Measurements from ENCODE around the gene HS6ST2.
A peak's percentile ranks its signal among the peaks of the same experiment; 100 is the strongest.

Gene HS6ST2

GRCh38 chrX:132730266-132730665 is 228.2 kb downstream of the HS6ST2 start:
- Histone ChIP-seq H3K27ac (ENCODE audit: poor library complexity, severe bottlenecking) (no peak overlapping the region), H3K27me3 (ENCODE audit: insufficient read depth, poor library complexity, severe bottlenecking) (no peaks in the 10 kb centered on the region), H3K4me1 (ENCODE audit: insufficient read depth, poor library complexity, severe bottlenecking) (no peaks in the 10 kb centered on the region), H3K4me3 (ENCODE audit: severe bottlenecking) (no peak overlapping the region), H3K9me3 (ENCODE audit: severe bottlenecking) (no peaks in the 10 kb centered on the region), H3K36me3 (ENCODE audit: low read depth) (no peaks in the 10 kb centered on the region)
- TF ChIP-seq, protein P1, sequence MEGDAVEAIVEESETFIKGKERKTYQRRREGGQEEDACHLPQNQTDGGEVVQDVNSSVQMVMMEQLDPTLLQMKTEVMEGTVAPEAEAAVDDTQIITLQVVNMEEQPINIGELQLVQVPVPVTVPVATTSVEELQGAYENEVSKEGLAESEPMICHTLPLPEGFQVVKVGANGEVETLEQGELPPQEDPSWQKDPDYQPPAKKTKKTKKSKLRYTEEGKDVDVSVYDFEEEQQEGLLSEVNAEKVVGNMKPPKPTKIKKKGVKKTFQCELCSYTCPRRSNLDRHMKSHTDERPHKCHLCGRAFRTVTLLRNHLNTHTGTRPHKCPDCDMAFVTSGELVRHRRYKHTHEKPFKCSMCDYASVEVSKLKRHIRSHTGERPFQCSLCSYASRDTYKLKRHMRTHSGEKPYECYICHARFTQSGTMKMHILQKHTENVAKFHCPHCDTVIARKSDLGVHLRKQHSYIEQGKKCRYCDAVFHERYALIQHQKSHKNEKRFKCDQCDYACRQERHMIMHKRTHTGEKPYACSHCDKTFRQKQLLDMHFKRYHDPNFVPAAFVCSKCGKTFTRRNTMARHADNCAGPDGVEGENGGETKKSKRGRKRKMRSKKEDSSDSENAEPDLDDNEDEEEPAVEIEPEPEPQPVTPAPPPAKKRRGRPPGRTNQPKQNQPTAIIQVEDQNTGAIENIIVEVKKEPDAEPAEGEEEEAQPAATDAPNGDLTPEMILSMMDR (IDR thresholded peaks at IDR 0.05; ENCODE audit: poor library complexity, severe bottlenecking), result no peak
- DNase-seq (ENCODE audit: low spot score) (no peak), ATAC-seq (ENCODE audit: low read depth) (no peak)

GRCh38 chrX:132728296-132728695 is 230.1 kb downstream of the HS6ST2 start:
- Histone ChIP-seq H3K4me3 (ENCODE audit: severe bottlenecking) (no peak overlapping the region), H3K36me3 (ENCODE audit: low read depth) (no peaks in the 10 kb centered on the region), H3K27ac (ENCODE audit: poor library complexity, severe bottlenecking) (no peak overlapping the region), H3K27me3 (ENCODE audit: insufficient read depth, poor library complexity, severe bottlenecking) (no peaks in the 10 kb centered on the region), H3K4me1 (ENCODE audit: insufficient read depth, poor library complexity, severe bottlenecking) (no peaks in the 10 kb centered on the region), H3K9me3 (ENCODE audit: severe bottlenecking) (no peaks in the 10 kb centered on the region)
- TF ChIP-seq, protein P1 (IDR thresholded peaks at IDR 0.05; ENCODE audit: poor library complexity, severe bottlenecking), result no peak
- DNase-seq (ENCODE audit: low spot score) (no peak), ATAC-seq (ENCODE audit: low read depth) (no peak)

GRCh38 chrX:132718431-132718958 is 239.9 kb downstream of the HS6ST2 start:
- Histone ChIP-seq H3K9me3 (ENCODE audit: severe bottlenecking) (no peaks in the 10 kb centered on the region), H3K4me3 (ENCODE audit: severe bottlenecking) (no peak overlapping the region), H3K27me3 (ENCODE audit: insufficient read depth, poor library complexity, severe bottlenecking) (no peaks in the 10 kb centered on the region), H3K4me1 (ENCODE audit: insufficient read depth, poor library complexity, severe bottlenecking) (no peaks in the 10 kb centered on the region), H3K27ac (ENCODE audit: poor library complexity, severe bottlenecking) (no peak overlapping the region), H3K36me3 (ENCODE audit: low read depth) (no peaks in the 10 kb centered on the region)
- DNase-seq (ENCODE audit: low spot score) (no peak), ATAC-seq (ENCODE audit: low read depth) (no peak)
- TF ChIP-seq, protein P1 (IDR thresholded peaks at IDR 0.05; ENCODE audit: poor library complexity, severe bottlenecking), result no peak

DNA sequence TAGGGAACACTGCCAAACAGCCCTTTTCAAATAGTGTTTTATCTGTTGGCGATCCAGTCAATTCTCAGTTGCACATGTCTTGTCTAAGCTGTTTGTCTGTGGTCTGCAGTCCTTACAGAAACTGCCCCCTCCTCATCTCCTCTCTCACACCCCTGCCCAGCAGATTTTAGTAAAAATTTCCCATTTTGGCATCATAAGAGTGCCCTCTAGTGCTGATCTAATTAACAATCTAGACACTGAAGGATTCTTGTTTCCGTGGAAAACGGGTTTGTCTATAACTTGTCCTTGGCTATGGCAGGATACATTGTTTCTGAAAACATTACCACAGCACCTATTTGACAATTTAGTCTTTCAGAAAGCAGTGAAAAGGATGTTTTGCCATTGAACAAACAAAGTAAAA is 242.4 kb downstream of the HS6ST2 start:
- Histone ChIP-seq H3K36me3 (ENCODE audit: low read depth) (no peaks in the 10 kb centered on the region), H3K27ac (ENCODE audit: poor library complexity, severe bottlenecking) (no peak overlapping the region), H3K4me1 (ENCODE audit: insufficient read depth, poor library complexity, severe bottlenecking) (no peaks in the 10 kb centered on the region), H3K4me3 (ENCODE audit: severe bottlenecking) (no peak overlapping the region), H3K27me3 (ENCODE audit: insufficient read depth, poor library complexity, severe bottlenecking) (no peaks in the 10 kb centered on the region), H3K9me3 (ENCODE audit: severe bottlenecking) (no peaks in the 10 kb centered on the region)
- DNase-seq (ENCODE audit: low spot score) (no peak), ATAC-seq (ENCODE audit: low read depth) (no peak)
- TF ChIP-seq, protein P1 (IDR thresholded peaks at IDR 0.05; ENCODE audit: poor library complexity, severe bottlenecking), result peak; percentile 28

DNA sequence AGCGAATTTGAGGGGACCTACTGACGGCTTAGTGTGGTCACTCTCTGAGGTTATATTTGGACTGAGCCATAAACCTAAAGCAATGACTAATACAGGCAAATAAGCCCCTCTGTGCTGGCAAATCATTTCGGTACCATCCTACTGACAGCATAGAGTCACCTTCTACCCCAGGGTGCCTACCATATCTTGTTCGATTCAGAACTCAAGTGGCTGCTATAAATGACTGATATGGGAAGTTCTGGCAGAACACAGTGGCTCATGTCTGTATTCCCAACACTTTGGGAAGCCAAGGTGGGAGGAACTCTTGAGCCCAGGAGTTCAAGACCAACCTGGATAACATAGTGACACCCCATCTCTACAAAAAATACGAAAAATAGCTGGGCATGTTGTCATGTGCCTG is 243.5 kb downstream of the HS6ST2 start:
- TF ChIP-seq, protein P1 (IDR thresholded peaks at IDR 0.05; ENCODE audit: poor library complexity, severe bottlenecking), result no peak
- H3K27ac ChIP-seq (ENCODE audit: poor library complexity, severe bottlenecking), result no peak overlapping the region
- no peaks in the 10 kb centered on the region for H3K27me3 ChIP-seq (ENCODE audit: insufficient read depth, poor library complexity, severe bottlenecking)
- ATAC-seq (ENCODE audit: low read depth) (no peak), DNase-seq (ENCODE audit: low spot score) (no peak)
- H3K9me3 ChIP-seq (ENCODE audit: severe bottlenecking), result no peaks in the 10 kb centered on the region
- H3K4me3 ChIP-seq (ENCODE audit: severe bottlenecking), result no peak overlapping the region
- no peaks in the 10 kb centered on the region for H3K36me3 ChIP-seq (ENCODE audit: low read depth)
- no peaks in the 10 kb centered on the region for H3K4me1 ChIP-seq (ENCODE audit: insufficient read depth, poor library complexity, severe bottlenecking)

Data from RWPE2 (cell line).